Lower leg skin (tissue), 4 donors: ENCODE measurements around the gene DCD. TPM values are rescaled to one million over a fixed set of nuclear protein-coding genes. Genes with fewer than 3 reads are reported as not detected.

ENCODE experiments used
- DNase-seq, 2 donors: peaks; one replicate each; pipeline ENCODE4 v3.0.0-alpha.2; 2019; ENCODE audit warnings: low spot score in 2 of 2
- H3K4me3 ChIP-seq: fragments of 200-600 bp; sonication (generic); 2 replicates; pipeline ENCODE4 v1.5.1; 2017; ENCODE audit warnings: mild to moderate bottlenecking, low read depth; ENCODE audit not compliant: poor library complexity, severe bottlenecking
- POLR2A ChIP-seq, 2 donors: fragments of 450-650 bp; IDR thresholded peaks; one replicate each; pipeline ENCODE4 v1.6.1; 2016 to 2017; ENCODE audit warnings: antibody characterized with exemption in 2 of 2, mild to moderate bottlenecking in 1 of 2, moderate library complexity in 1 of 2
- WGBS, 2 donors: methylation state at CpG; one replicate each; pipeline ENCODE4 v1.1.5; 2018; 5-methylcytosine and 5-hydroxymethylcytosine counted together
- intact Hi-C: fragments of 100-400 bp; cut with DNase I; formaldehyde crosslinking; loops from one replicate; pipeline ENCODE4 v1.15.0; 2023; ENCODE audit warnings: low total_unique reads
- total RNA-seq, 4 donors: library from RNA; depleted of rRNA; stranded (reverse); fragments of >200 nt; gene quantifications; one replicate each; pipeline ENCODE4 v1.1.0, GENCODE V29; 2016
- TF ChIP-seq, protein P1 (sequence below), 3 donors: fragments of 450-650 bp; IDR thresholded peaks; one replicate each; pipeline ENCODE4 v1.5.1; 2016; ENCODE audit warnings: antibody characterized with exemption in 3 of 3, mild to moderate bottlenecking in 3 of 3, moderate library complexity in 2 of 3

Gene DCD
- total RNA-seq, 4 donors from 2014 or later: 449 to 9,764 (median 1,589) TPM

DNA sequence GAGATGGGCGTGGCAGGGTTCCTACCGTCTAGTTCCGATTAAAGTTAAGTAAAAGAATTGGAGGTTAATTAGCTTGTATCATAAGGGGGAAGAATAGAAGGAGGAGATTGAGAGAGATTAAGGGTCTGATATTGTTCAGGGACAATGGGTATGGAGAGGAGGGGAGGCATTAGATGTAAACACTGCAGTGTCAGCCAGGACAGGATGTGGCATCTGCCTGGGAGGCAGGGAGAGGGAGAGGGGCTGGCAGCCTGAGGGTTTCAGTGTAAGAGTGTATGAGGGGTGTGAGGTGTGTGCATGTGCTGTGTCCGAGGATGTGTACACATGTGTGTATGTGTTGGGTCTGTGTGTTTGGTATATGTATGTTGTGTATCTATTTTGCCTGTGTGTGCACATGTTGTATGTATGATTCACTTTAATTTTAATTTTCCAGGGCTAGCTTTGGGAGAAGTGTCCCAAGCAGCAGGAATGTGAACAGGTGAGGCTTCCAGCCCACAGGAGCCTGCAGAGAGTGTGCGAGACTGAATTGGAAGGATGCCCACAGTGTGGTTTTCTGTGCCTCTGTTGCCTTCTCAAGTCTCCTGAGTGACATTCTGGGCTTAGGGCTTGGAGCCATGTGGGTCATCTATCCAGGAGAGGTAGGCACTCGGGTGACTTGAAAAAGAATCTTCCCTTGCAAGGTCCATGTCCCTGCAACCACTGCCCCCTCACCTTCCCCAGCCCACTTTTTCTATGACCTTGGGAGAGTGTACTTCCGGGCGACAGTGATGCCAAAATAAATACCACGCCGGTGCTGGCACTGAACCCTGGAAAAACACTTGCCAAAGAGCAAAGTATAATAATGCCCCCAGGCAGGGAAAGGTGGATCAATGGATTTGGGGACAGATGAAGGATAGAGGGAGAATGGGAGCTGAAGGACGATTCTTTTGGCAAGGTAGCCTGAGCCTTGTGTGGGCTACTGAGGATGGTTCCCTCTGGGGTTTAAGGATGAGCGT is 36.8 kb upstream of the DCD start:
- H3K4me3 ChIP-seq: no peak overlapping the region
- DNase-seq: no peak
- WGBS, 2 donors: 51 to 52% methylated on average over 12 of the region's 12 CpGs
- no peak for TF ChIP-seq POLR2A (IDR thresholded peaks at IDR 0.05)
- TF ChIP-seq, protein P1, sequence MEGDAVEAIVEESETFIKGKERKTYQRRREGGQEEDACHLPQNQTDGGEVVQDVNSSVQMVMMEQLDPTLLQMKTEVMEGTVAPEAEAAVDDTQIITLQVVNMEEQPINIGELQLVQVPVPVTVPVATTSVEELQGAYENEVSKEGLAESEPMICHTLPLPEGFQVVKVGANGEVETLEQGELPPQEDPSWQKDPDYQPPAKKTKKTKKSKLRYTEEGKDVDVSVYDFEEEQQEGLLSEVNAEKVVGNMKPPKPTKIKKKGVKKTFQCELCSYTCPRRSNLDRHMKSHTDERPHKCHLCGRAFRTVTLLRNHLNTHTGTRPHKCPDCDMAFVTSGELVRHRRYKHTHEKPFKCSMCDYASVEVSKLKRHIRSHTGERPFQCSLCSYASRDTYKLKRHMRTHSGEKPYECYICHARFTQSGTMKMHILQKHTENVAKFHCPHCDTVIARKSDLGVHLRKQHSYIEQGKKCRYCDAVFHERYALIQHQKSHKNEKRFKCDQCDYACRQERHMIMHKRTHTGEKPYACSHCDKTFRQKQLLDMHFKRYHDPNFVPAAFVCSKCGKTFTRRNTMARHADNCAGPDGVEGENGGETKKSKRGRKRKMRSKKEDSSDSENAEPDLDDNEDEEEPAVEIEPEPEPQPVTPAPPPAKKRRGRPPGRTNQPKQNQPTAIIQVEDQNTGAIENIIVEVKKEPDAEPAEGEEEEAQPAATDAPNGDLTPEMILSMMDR (IDR thresholded peaks at IDR 0.05): no peak
- intact Hi-C loops: no loop called here

DNA sequence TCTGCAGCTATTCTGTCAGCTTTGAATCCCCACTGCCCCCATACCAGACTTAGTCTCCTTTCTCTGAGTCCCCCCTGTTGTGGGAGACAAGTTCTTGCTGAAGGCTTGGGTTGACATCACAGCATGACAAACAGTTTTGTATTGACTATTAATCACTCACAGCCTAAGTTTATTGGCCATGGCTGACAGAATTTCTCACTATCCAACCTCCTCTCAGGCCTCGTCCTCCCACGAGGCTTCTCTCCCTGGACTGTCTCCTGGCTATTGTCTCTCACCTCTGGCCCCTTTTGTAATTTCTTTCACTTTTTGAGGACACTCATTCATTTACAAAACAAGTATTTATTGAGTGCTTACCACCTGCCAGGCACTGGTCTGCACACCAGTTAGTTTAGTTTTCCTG is 35.2 kb upstream of the DCD start:
- intact Hi-C loops: no loop called here
- 34 to 42% methylated on average over 2 of the region's 2 CpGs for WGBS, 2 donors
- DNase-seq: no peak
- H3K4me3 ChIP-seq: no peak overlapping the region
- no peak for TF ChIP-seq POLR2A (IDR thresholded peaks at IDR 0.05)
- TF ChIP-seq, protein P1 (IDR thresholded peaks at IDR 0.05): no peak

DNA sequence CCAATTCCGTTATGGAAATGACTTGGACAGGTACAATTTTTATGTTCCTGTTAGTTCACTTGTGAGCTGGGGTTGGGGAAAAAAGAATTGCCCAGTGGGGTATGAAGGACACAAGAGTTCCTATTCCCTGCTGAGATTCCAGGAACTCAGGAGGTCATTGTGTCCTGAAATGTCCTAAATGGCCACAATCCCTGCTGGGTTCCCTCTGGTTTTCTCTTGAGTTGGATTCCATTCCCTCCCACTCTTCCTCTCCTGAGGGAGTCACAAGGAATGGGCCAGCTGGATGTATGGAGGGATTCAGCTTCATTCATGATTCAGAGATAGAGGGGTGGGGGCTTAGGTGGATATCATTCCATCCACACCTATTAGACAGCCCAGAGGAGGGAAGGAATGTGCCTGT is 34.5 kb upstream of the DCD start:
- intact Hi-C loops: no loop called here
- WGBS, 2 donors: 29 to 47% methylated on average over 1 of the region's 1 CpG
- H3K4me3 ChIP-seq: no peak overlapping the region
- TF ChIP-seq POLR2A (IDR thresholded peaks at IDR 0.05): no peak
- TF ChIP-seq, protein P1 (IDR thresholded peaks at IDR 0.05): no peak
- no peak for DNase-seq

DNA sequence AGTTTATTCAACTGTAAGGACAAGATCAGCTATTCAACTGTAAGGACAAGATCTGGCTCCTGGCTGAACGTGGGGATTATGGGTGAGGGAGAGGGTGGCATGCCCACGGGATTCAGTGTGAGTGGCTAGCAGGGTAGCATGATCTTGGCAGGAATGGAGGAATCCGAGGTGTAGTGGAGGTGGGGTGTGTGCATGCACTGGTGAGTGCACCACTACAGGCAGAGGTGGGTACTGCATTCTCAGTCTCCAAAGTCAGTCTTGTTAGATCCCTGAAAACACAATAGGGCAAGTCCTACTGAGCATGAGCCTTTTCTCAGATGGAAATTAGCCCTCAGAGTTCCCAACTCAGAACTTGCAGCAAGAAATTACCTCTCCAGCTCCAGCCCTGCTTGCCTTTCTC is 32.2 kb upstream of the DCD start:
- no peak for DNase-seq

DNA sequence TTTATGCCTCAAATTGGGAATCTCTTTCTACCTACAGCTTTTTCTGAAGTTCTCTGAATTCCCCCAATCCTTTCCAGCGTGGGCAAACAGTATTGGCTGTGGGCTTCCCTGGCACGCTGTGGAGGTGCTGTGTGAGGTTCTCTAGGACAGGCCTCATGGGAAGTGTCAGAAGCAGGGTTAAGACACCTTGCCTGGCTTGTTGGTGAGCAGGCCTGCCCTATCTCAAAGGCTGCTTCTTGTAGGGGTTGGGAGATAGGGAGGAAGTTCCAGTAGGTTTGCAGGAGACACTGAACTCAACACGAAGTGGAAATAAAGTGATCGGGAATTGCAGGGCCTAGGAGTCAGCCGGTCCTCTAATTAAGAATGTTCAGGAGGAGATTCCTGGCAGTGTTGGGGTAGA is 30.0 kb upstream of the DCD start:
- TF ChIP-seq POLR2A (IDR thresholded peaks at IDR 0.05): no peak
- TF ChIP-seq, protein P1 (IDR thresholded peaks at IDR 0.05): no peak
- 76 to 83% methylated on average over 5 of the region's 5 CpGs for WGBS, 2 donors
- intact Hi-C loops: no loop called here

More for the DNA sequence above, 32.2 kb upstream of the DCD start:
- no peak for TF ChIP-seq POLR2A (IDR thresholded peaks at IDR 0.05)
- TF ChIP-seq, protein P1 (IDR thresholded peaks at IDR 0.05): no peak
- 34 to 39% methylated on average over 3 of the region's 3 CpGs for WGBS, 2 donors
- H3K4me3 ChIP-seq: no peak overlapping the region
- intact Hi-C loops: no loop called here

More for the DNA sequence above, 30.0 kb upstream of the DCD start:
- no peak for DNase-seq
- no peak overlapping the region for H3K4me3 ChIP-seq
